ENCODE data around the gene SPOCK1. TPM values are rescaled to one million over a fixed set of nuclear protein-coding genes. Genes with fewer than 3 reads are reported as not detected.

Gene SPOCK1
- total RNA-seq, 2 donors from 2014 or later, result not detected

- H3K4me1 Mint-ChIP-seq, result no peaks in the 10 kb centered on the region
- no peak overlapping the region for H3K27ac Mint-ChIP-seq
- no peaks in the 10 kb centered on the region for H3K9me3 Mint-ChIP-seq
- no peak overlapping the region for H3K4me3 Mint-ChIP-seq
- ATAC-seq (replicated peaks), result no peak
- peaks cover 4% of the 10 kb centered on the region for H3K27me3 Mint-ChIP-seq
- no peaks in the 10 kb centered on the region for H3K36me3 Mint-ChIP-seq (ENCODE audit: low read depth)
Observed at GRCh38 chr5:137034764-137035479, 464.2 kb downstream of the SPOCK1 start.

GRCh38 chr5:137034213-137034612 lies 464.9 kb downstream of the SPOCK1 start:
- H3K27ac Mint-ChIP-seq, result no peak overlapping the region

GRCh38 chr5:137032929-137033328 lies 466.2 kb downstream of the SPOCK1 start:
- no peak overlapping the region for H3K27ac Mint-ChIP-seq
- H3K4me1 Mint-ChIP-seq, result no peaks in the 10 kb centered on the region
- H3K27me3 Mint-ChIP-seq, result no peaks in the 10 kb centered on the region
- H3K4me3 Mint-ChIP-seq, result no peak overlapping the region
- no peaks in the 10 kb centered on the region for H3K36me3 Mint-ChIP-seq (ENCODE audit: low read depth)
- ATAC-seq (replicated peaks), result no peak
- no peaks in the 10 kb centered on the region for H3K9me3 Mint-ChIP-seq

More at GRCh38 chr5:137034213-137034612, 464.9 kb downstream of the SPOCK1 start:
- no peak overlapping the region for H3K4me3 Mint-ChIP-seq
- no peaks in the 10 kb centered on the region for H3K9me3 Mint-ChIP-seq
- H3K36me3 Mint-ChIP-seq (ENCODE audit: low read depth), result no peaks in the 10 kb centered on the region
- H3K27me3 Mint-ChIP-seq, result peaks cover 4% of the 10 kb centered on the region
- ATAC-seq (replicated peaks), result no peak
- H3K4me1 Mint-ChIP-seq, result no peaks in the 10 kb centered on the region

GRCh38 chr5:137027758-137028157 lies 471.4 kb downstream of the SPOCK1 start:
- no peaks in the 10 kb centered on the region for H3K9me3 Mint-ChIP-seq
- no peak overlapping the region for H3K27ac Mint-ChIP-seq
- no peaks in the 10 kb centered on the region for H3K27me3 Mint-ChIP-seq
- H3K4me3 Mint-ChIP-seq, result no peak overlapping the region
- no peak for ATAC-seq (replicated peaks)
- H3K36me3 Mint-ChIP-seq (ENCODE audit: low read depth), result no peaks in the 10 kb centered on the region
- no peaks in the 10 kb centered on the region for H3K4me1 Mint-ChIP-seq

- no peaks in the 10 kb centered on the region for H3K9me3 Mint-ChIP-seq
- no peak for ATAC-seq (replicated peaks)
- no peaks in the 10 kb centered on the region for H3K36me3 Mint-ChIP-seq (ENCODE audit: low read depth)
Observed at GRCh38 chr5:137026296-137026695, 472.8 kb downstream of the SPOCK1 start.

GRCh38 chr5:137024044-137024443 lies 475.1 kb downstream of the SPOCK1 start:
- no peak overlapping the region for H3K27ac Mint-ChIP-seq
- no peaks in the 10 kb centered on the region for H3K9me3 Mint-ChIP-seq
- no peaks in the 10 kb centered on the region for H3K27me3 Mint-ChIP-seq
- H3K4me3 Mint-ChIP-seq, result no peak overlapping the region
- no peaks in the 10 kb centered on the region for H3K4me1 Mint-ChIP-seq
- H3K36me3 Mint-ChIP-seq (ENCODE audit: low read depth), result no peaks in the 10 kb centered on the region
- ATAC-seq (replicated peaks), result no peak

More at GRCh38 chr5:137026296-137026695, 472.8 kb downstream of the SPOCK1 start:
- no peak overlapping the region for H3K4me3 Mint-ChIP-seq
- no peaks in the 10 kb centered on the region for H3K4me1 Mint-ChIP-seq
- H3K27me3 Mint-ChIP-seq, result no peaks in the 10 kb centered on the region
- no peak overlapping the region for H3K27ac Mint-ChIP-seq

GRCh38 chr5:137023371-137023770 lies 475.8 kb downstream of the SPOCK1 start:
- no peaks in the 10 kb centered on the region for H3K4me1 Mint-ChIP-seq
- no peak overlapping the region for H3K27ac Mint-ChIP-seq
- no peaks in the 10 kb centered on the region for H3K27me3 Mint-ChIP-seq
- no peak overlapping the region for H3K4me3 Mint-ChIP-seq
- no peaks in the 10 kb centered on the region for H3K36me3 Mint-ChIP-seq (ENCODE audit: low read depth)
- no peaks in the 10 kb centered on the region for H3K9me3 Mint-ChIP-seq
- no peak for ATAC-seq (replicated peaks)

GRCh38 chr5:137022725-137023124 lies 476.4 kb downstream of the SPOCK1 start:
- H3K36me3 Mint-ChIP-seq (ENCODE audit: low read depth), result no peaks in the 10 kb centered on the region
- no peaks in the 10 kb centered on the region for H3K4me1 Mint-ChIP-seq
- no peak overlapping the region for H3K4me3 Mint-ChIP-seq
- no peak for ATAC-seq (replicated peaks)
- no peak overlapping the region for H3K27ac Mint-ChIP-seq
- no peaks in the 10 kb centered on the region for H3K9me3 Mint-ChIP-seq
- H3K27me3 Mint-ChIP-seq, result no peaks in the 10 kb centered on the region

GRCh38 chr5:137022043-137022442 lies 477.1 kb downstream of the SPOCK1 start:
- H3K4me3 Mint-ChIP-seq, result no peak overlapping the region
- H3K9me3 Mint-ChIP-seq, result no peaks in the 10 kb centered on the region
- no peak overlapping the region for H3K27ac Mint-ChIP-seq
- no peak for ATAC-seq (replicated peaks)
- no peaks in the 10 kb centered on the region for H3K27me3 Mint-ChIP-seq
- H3K36me3 Mint-ChIP-seq (ENCODE audit: low read depth), result no peaks in the 10 kb centered on the region
- no peaks in the 10 kb centered on the region for H3K4me1 Mint-ChIP-seq

GRCh38 chr5:137019229-137019628 lies 479.9 kb downstream of the SPOCK1 start:
- Mint-ChIP-seq H3K27me3 (peaks cover 2% of the 10 kb centered on the region), H3K36me3 (ENCODE audit: low read depth) (no peaks in the 10 kb centered on the region), H3K4me3 (no peak overlapping the region), H3K9me3 (no peaks in the 10 kb centered on the region), H3K4me1 (no peaks in the 10 kb centered on the region), H3K27ac (no peak overlapping the region)
- no peak for ATAC-seq (replicated peaks)

- ATAC-seq (replicated peaks), result no peak
- Mint-ChIP-seq H3K4me1 (no peaks in the 10 kb centered on the region), H3K27me3 (peaks cover 5% of the 10 kb centered on the region), H3K4me3 (no peak overlapping the region), H3K36me3 (ENCODE audit: low read depth) (no peaks in the 10 kb centered on the region), H3K9me3 (no peaks in the 10 kb centered on the region), H3K27ac (no peak overlapping the region)
Observed at GRCh38 chr5:137016783-137017324, 482.3 kb downstream of the SPOCK1 start.

GRCh38 chr5:137015540-137016116 lies 483.5 kb downstream of the SPOCK1 start:
- Mint-ChIP-seq H3K27me3 (peaks cover 5% of the 10 kb centered on the region), H3K4me3 (no peak overlapping the region), H3K36me3 (ENCODE audit: low read depth) (no peaks in the 10 kb centered on the region), H3K9me3 (no peaks in the 10 kb centered on the region), H3K4me1 (no peaks in the 10 kb centered on the region), H3K27ac (no peak overlapping the region)
- no peak for ATAC-seq (replicated peaks)

- no peaks in the 10 kb centered on the region for H3K4me1 Mint-ChIP-seq
- H3K4me3 Mint-ChIP-seq, result no peak overlapping the region
- peaks cover 5% of the 10 kb centered on the region for H3K27me3 Mint-ChIP-seq
- no peaks in the 10 kb centered on the region for H3K36me3 Mint-ChIP-seq (ENCODE audit: low read depth)
- no peak overlapping the region for H3K27ac Mint-ChIP-seq
- no peaks in the 10 kb centered on the region for H3K9me3 Mint-ChIP-seq
- no peak for ATAC-seq (replicated peaks)
Observed at GRCh38 chr5:137014731-137015130, 484.4 kb downstream of the SPOCK1 start.

GRCh38 chr5:137010226-137010625 lies 488.9 kb downstream of the SPOCK1 start:
- no peaks in the 10 kb centered on the region for H3K36me3 Mint-ChIP-seq (ENCODE audit: low read depth)
- peaks cover 4% of the 10 kb centered on the region for H3K9me3 Mint-ChIP-seq
- no peak overlapping the region for H3K4me3 Mint-ChIP-seq
- no peak overlapping the region for H3K27ac Mint-ChIP-seq
- H3K4me1 Mint-ChIP-seq, result no peaks in the 10 kb centered on the region
- peaks cover 9% of the 10 kb centered on the region for H3K27me3 Mint-ChIP-seq
- ATAC-seq (replicated peaks), result no peak

- Mint-ChIP-seq H3K27ac (no peak overlapping the region), H3K36me3 (ENCODE audit: low read depth) (no peaks in the 10 kb centered on the region), H3K4me3 (no peak overlapping the region), H3K27me3 (peaks cover 4% of the 10 kb centered on the region), H3K9me3 (peaks cover 11% of the 10 kb centered on the region), H3K4me1 (no peaks in the 10 kb centered on the region)
- no peak for ATAC-seq (replicated peaks)
Observed at GRCh38 chr5:137004279-137004678, 494.8 kb downstream of the SPOCK1 start.
